OCI-LY7 (cell line): ENCODE data around the gene CTRB1. TPM values are rescaled to one million over a fixed set of nuclear protein-coding genes. Genes with fewer than 3 reads are reported as not detected.

Experiments used
- BruUV-seq: library from RNA; stranded (reverse); fragments of 400-500 nt; replicated peaks from 2 replicates; lab custom pipeline; 2021; lab: Mats Ljungman, UMichigan
- CTCF ChIA-PET: fragments of 300-600 bp; sonication (Branson Sonifier 250); formaldehyde crosslinking; loops from one replicate; lab custom pipeline; 2022; ENCODE audit warnings: antibody characterized with exemption; ENCODE audit not compliant: unreplicated experiment; lab: Charles Lee
- POLR2A ChIA-PET: fragments of 300-600 bp; sonication (Branson Sonifier 250); formaldehyde crosslinking; loops from one replicate; lab custom pipeline; 2022; ENCODE audit warnings: antibody characterized with exemption; lab: Charles Lee
- DNase-seq: peaks from one replicate; pipeline ENCODE4 v3.0.0-alpha.2; 2015; ENCODE audit warnings: low spot score
- H2AFZ ChIP-seq: fragments of 200-600 bp; sonication (generic), shearing (Covaris generic); 2 replicates; pipeline ENCODE4 v1.6.1; 2014; ENCODE audit warnings: mild to moderate bottlenecking, antibody characterized with exemption, low read length, moderate library complexity
- H3K27ac ChIP-seq: fragments of 200-600 bp; sonication (generic); 2 replicates; pipeline ENCODE4 v1.5.1; 2014; ENCODE audit warnings: mixed run types, low read depth, mild to moderate bottlenecking, moderate library complexity, low read length, inconsistent platforms; ENCODE audit not compliant: poor library complexity, severe bottlenecking
- H3K36me3 ChIP-seq: fragments of 200-600 bp; sonication (generic); 2 replicates; pipeline ENCODE4 v1.6.1; 2014; ENCODE audit warnings: mild to moderate bottlenecking, antibody characterized with exemption, low read length, moderate library complexity, mixed read lengths; ENCODE audit not compliant: insufficient read depth
- H3K4me1 ChIP-seq: fragments of 200-600 bp; sonication (generic); 2 replicates; pipeline ENCODE4 v1.5.1; 2014; ENCODE audit warnings: mild to moderate bottlenecking, low read length; ENCODE audit not compliant: insufficient read depth, poor library complexity, severe bottlenecking
- H3K4me2 ChIP-seq: fragments of 200-600 bp; sonication (generic); 2 replicates; pipeline ENCODE4 v1.6.1; 2014; ENCODE audit warnings: mild to moderate bottlenecking, low read length
- H3K4me3 ChIP-seq: fragments of 200-600 bp; sonication (generic); 2 replicates; pipeline ENCODE4 v1.5.1; 2014; ENCODE audit warnings: mild to moderate bottlenecking, low read depth, low read length; ENCODE audit not compliant: poor library complexity, severe bottlenecking
- H3K79me2 ChIP-seq: fragments of 200-600 bp; sonication (generic); 2 replicates; pipeline ENCODE4 v1.6.1; 2016; ENCODE audit warnings: low read depth, mild to moderate bottlenecking, low read length, moderate library complexity, mixed read lengths; ENCODE audit not compliant: insufficient read depth
- H3K9me2 ChIP-seq: fragments of 200-600 bp; sonication (generic); 2 replicates; pipeline ENCODE4 v1.6.1; 2016; ENCODE audit warnings: mild to moderate bottlenecking, low read length, mixed read lengths; ENCODE audit not compliant: insufficient read depth
- H3K9me3 ChIP-seq: fragments of 200-600 bp; sonication (generic); 2 replicates; pipeline ENCODE4 v1.6.1; 2014; ENCODE audit warnings: mild to moderate bottlenecking, mixed run types, low read length, mixed read lengths
- H4K20me1 ChIP-seq: fragments of 200-600 bp; sonication (generic); 2 replicates; pipeline ENCODE4 v1.6.1; 2014; ENCODE audit warnings: mild to moderate bottlenecking, antibody characterized with exemption, low read length, moderate library complexity, mixed read lengths; ENCODE audit not compliant: insufficient read depth
- CTCF ChIP-seq: fragments of 200-600 bp; sonication (generic); conservative IDR thresholded peaks from 2 replicates; pipeline ENCODE4 v1.5.1; 2014; ENCODE audit warnings: mild to moderate bottlenecking, antibody characterized with exemption, low read length, moderate library complexity, mixed read lengths
- EZH2phosphoT487 ChIP-seq: fragments of 200-600 bp; sonication (generic); IDR thresholded peaks from 2 replicates; pipeline ENCODE4 v1.6.1; 2018; ENCODE audit warnings: low read depth, borderline replicate concordance, mild to moderate bottlenecking, mixed run types, antibody characterized with exemption, low read length, moderate library complexity, mixed read lengths
- intact Hi-C: fragments of 100-400 bp; cut with micrococcal nuclease; formaldehyde crosslinking; loops from one replicate; pipeline ENCODE4 v1.10.0; 2022; ENCODE audit not compliant: unreplicated experiment
- total RNA-seq, 2 experiments: library from RNA; depleted of rRNA in 1 of 2; stranded (reverse); fragments of >200 nt in 1 of 2; shearing (Covaris generic) in 1 of 2; gene quantifications; 2 replicates each; pipeline ENCODE4 v1.2.3, GENCODE V29; 2014 to 2022

CTRB1 gene
- total RNA-seq, 2 experiments from 2014 or later, result not detected

DNA sequence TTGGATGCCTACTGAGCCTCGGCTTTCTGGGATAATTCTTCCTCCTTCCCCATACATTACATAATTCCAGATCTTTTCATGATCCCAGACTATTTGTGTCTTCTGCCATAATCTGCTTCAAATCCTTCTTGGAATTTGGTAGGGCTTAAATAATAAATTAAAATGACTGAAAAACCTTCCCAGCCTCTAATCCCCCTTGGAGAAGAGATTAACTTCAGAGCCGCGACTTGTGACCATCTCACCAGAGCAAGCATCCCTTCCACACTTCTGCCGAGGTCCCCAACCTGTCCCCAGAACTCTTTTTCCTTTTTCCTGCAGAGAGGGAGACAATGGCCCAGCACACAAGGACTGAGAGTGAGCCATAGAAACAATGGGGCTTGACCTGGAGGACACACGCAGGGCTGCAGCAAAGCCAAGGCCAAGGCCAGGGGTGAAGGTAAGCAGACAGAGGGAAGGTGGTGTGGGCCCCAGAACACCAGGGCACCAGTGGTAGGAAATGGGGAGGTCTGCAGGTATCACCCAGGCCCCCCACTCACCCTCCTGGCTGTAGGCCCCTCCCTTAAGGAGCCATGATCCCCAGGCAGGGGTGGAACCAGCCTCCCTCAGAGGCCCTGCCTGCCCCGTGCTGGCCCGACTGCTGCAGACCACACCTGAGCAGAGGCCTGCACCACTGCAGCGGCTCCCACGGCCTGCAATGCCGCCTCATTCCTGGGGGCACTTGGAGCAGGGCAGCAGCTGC lies 42.2 kb downstream of the CTRB1 start:
- H3K79me2 ChIP-seq, result no peaks in the 10 kb centered on the region
- POLR2A ChIA-PET, result no interaction called here

DNA sequence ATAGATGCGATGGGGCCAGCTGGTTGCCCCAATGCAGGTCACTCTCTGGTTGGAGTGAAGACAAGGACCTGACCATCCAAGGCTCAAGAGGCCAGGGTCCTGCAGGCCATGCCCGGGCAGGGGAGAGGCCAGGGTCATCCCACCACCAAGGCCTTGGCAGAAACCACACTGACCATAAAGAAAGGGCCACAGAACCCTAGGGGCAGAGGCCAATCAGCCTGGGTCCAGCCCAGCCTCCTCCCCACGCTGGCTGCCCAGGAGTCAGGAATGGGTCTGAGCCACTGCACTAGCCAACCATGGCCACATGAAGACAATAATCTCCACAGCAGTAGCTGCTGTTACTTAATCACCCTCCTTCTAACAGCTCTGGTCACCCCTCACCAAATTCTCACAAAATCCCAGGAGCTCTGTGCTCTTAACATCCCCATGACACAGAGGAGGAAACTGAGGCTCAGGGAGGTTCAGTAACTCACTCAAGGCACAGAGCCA lies 42.8 kb downstream of the CTRB1 start:
- POLR2A ChIA-PET, result no interaction called here
- H3K4me2 ChIP-seq, result no peak overlapping the region

More for the DNA sequence above, 42.2 kb downstream of the CTRB1 start:
- H3K9me2 ChIP-seq, result no peaks in the 10 kb centered on the region
- no peak overlapping the region for H2AFZ ChIP-seq
- no peaks in the 10 kb centered on the region for H3K4me1 ChIP-seq
- no TSS peak for BruUV-seq
- no peak overlapping the region for H3K27ac ChIP-seq
- no peak for TF ChIP-seq CTCF
- no peak for TF ChIP-seq EZH2phosphoT487
- CTCF ChIA-PET, result no interaction called here
- no peaks in the 10 kb centered on the region for H3K9me3 ChIP-seq
- no peak overlapping the region for H3K4me3 ChIP-seq
- no peak overlapping the region for H3K4me2 ChIP-seq
- intact Hi-C loops, result no loop called here
- no peaks in the 10 kb centered on the region for H3K36me3 ChIP-seq
- no peak for DNase-seq
- no peaks in the 10 kb centered on the region for H4K20me1 ChIP-seq

More for the DNA sequence above, 42.8 kb downstream of the CTRB1 start:
- no peaks in the 10 kb centered on the region for H3K79me2 ChIP-seq
- CTCF ChIA-PET, result no interaction called here
- H3K9me3 ChIP-seq, result no peaks in the 10 kb centered on the region
- no peak for TF ChIP-seq EZH2phosphoT487
- no peak for TF ChIP-seq CTCF
- no peak overlapping the region for H2AFZ ChIP-seq
- H3K9me2 ChIP-seq, result no peaks in the 10 kb centered on the region
- H3K4me1 ChIP-seq, result no peaks in the 10 kb centered on the region
- DNase-seq, result no peak
- BruUV-seq, result no TSS peak
- no peak overlapping the region for H3K4me3 ChIP-seq
- no peaks in the 10 kb centered on the region for H4K20me1 ChIP-seq
- intact Hi-C loops, result no loop called here
- no peak overlapping the region for H3K27ac ChIP-seq
- no peaks in the 10 kb centered on the region for H3K36me3 ChIP-seq
